Activated CD4-positive, alpha-beta T cell treated with anti-CD3 and anti-CD28 coated beads for 36 hours (primary cell): ENCODE data around the gene NLRP10. TPM values are rescaled to one million over a fixed set of nuclear protein-coding genes. Genes with fewer than 3 reads are reported as not detected.

Source experiments
- ATAC-seq: fragments of 200-7000 bp; cut with Tn5 transposase; one replicate; pipeline ENCODE4 v1.10.0; 2021; ENCODE audit warnings: mild to moderate bottlenecking, moderate library complexity
- CTCF ChIA-PET: fragments of 350-600 bp; sonication (Branson Sonifier 250); formaldehyde crosslinking; loops from one replicate; lab custom pipeline; 2021; ENCODE audit warnings: antibody characterized with exemption; lab: Charles Lee
- POLR2A ChIA-PET: fragments of 350-600 bp; sonication (Branson Sonifier 250); formaldehyde crosslinking; loops from one replicate; lab custom pipeline; 2021; ENCODE audit warnings: antibody characterized with exemption, inconsistent platforms; lab: Charles Lee
- DNase-seq: peaks from one replicate; pipeline ENCODE4 v3.0.0-alpha.2; 2020
- H3K27ac Mint-ChIP-seq: one replicate; pipeline ENCODE4 v1.8.0; 2021; ENCODE audit warnings: mixed read lengths
- H3K27me3 Mint-ChIP-seq: one replicate; pipeline ENCODE4 v1.8.0; 2021; ENCODE audit warnings: mixed read lengths
- H3K36me3 Mint-ChIP-seq: one replicate; pipeline ENCODE4 v1.8.0; 2021; ENCODE audit warnings: low read depth, mixed read lengths
- H3K4me1 Mint-ChIP-seq: one replicate; pipeline ENCODE4 v1.8.0; 2021; ENCODE audit warnings: mixed read lengths
- H3K4me3 Mint-ChIP-seq: one replicate; pipeline ENCODE4 v1.8.0; 2021; ENCODE audit warnings: mild to moderate bottlenecking, moderate library complexity, mixed read lengths
- H3K9me3 Mint-ChIP-seq: one replicate; pipeline ENCODE4 v1.8.0; 2021; ENCODE audit warnings: low read depth, mixed read lengths
- intact Hi-C, 2 experiments: fragments of 100-400 bp; cut with DNase I in 1 of 2; cut with micrococcal nuclease in 1 of 2; formaldehyde crosslinking; loops; one replicate each; pipeline versions ENCODE4 v1.14.2 to v1.15.1; 2022 to 2024; cut with DNase I, micrococcal nuclease
- total RNA-seq, 2 experiments: library from RNA; stranded (reverse); gene quantifications; one replicate each; pipeline ENCODE4 v1.2.3, GENCODE V29; 2021

NLRP10 gene
- total RNA-seq, 2 experiments from 2014 or later: not detected

- no peak overlapping the region for H3K4me3 Mint-ChIP-seq
- H3K27ac Mint-ChIP-seq: no peak overlapping the region
- no peaks in the 10 kb centered on the region for H3K4me1 Mint-ChIP-seq
- ChIA-PET CTCF (interaction anchor here (0.6 kb wide), 1 partner anchor 379 kb away, joined by 4 read pairs; no protein-coding TSS in a partner anchor), POLR2A (no interaction called here)
- intact Hi-C loops: no loop called here
- ATAC-seq (no peak), DNase-seq (no peak)
- H3K9me3 Mint-ChIP-seq: no peaks in the 10 kb centered on the region
- H3K27me3 Mint-ChIP-seq: peaks cover 10% of the 10 kb centered on the region
- H3K36me3 Mint-ChIP-seq: no peaks in the 10 kb centered on the region
These were observed 7.8 kb upstream of the NLRP10 start for GRCh38 chr11:7973011-7973410.

GRCh38 chr11:7971846-7972245, 6.6 kb upstream of the NLRP10 start:
- ATAC-seq (no peak), DNase-seq (no peak)
- Mint-ChIP-seq H3K4me1 (no peaks in the 10 kb centered on the region), H3K9me3 (no peaks in the 10 kb centered on the region), H3K36me3 (no peaks in the 10 kb centered on the region), H3K4me3 (no peak overlapping the region), H3K27me3 (peaks cover 13% of the 10 kb centered on the region), H3K27ac (no peak overlapping the region)
- intact Hi-C loops: no loop called here
- ChIA-PET CTCF (no interaction called here), POLR2A (no interaction called here)

GRCh38 chr11:7969756-7970646, 4.8 kb upstream of the NLRP10 start:
- DNase-seq (no peak), ATAC-seq (no peak)
- ChIA-PET POLR2A (interaction anchor here (0.6 kb wide), 1 partner anchor 24 kb away, joined by 3 read pairs; no protein-coding TSS in a partner anchor), CTCF (no interaction called here)
- H3K9me3 Mint-ChIP-seq: no peaks in the 10 kb centered on the region
- H3K36me3 Mint-ChIP-seq: no peaks in the 10 kb centered on the region
- no peak overlapping the region for H3K27ac Mint-ChIP-seq
- no peaks in the 10 kb centered on the region for H3K4me1 Mint-ChIP-seq
- peaks cover 14% of the 10 kb centered on the region for H3K27me3 Mint-ChIP-seq
- intact Hi-C loops: no loop called here
- H3K4me3 Mint-ChIP-seq: no peak overlapping the region

- Mint-ChIP-seq H3K4me1 (no peaks in the 10 kb centered on the region), H3K4me3 (no peak overlapping the region), H3K27me3 (peaks cover 14% of the 10 kb centered on the region), H3K36me3 (no peaks in the 10 kb centered on the region), H3K27ac (no peak overlapping the region), H3K9me3 (no peaks in the 10 kb centered on the region)
- DNase-seq (no peak), ATAC-seq (no peak)
- intact Hi-C loops: no loop called here
- POLR2A ChIA-PET: no interaction called here
- CTCF ChIA-PET: interaction anchor here (0.6 to 1.3 kb wide), 3 partner anchors 10 to 153 kb away, joined by 3 to 7 read pairs (median 3); partner anchors contain the start of gene EIF3F
These were observed 3.4 kb upstream of the NLRP10 start for GRCh38 chr11:7968686-7969085.

- no peaks in the 10 kb centered on the region for H3K9me3 Mint-ChIP-seq
- no peaks in the 10 kb centered on the region for H3K4me1 Mint-ChIP-seq
- ChIA-PET CTCF (interaction anchor here (1.3 kb wide), 1 partner anchor 19 kb away, joined by 7 read pairs; the partner anchor contains the start of gene EIF3F), POLR2A (interaction anchor here (0.6 kb wide), 1 partner anchor 217 kb away, joined by 3 read pairs; no protein-coding TSS in a partner anchor)
- H3K27me3 Mint-ChIP-seq: peaks cover 11% of the 10 kb centered on the region
- no peaks in the 10 kb centered on the region for H3K36me3 Mint-ChIP-seq
- intact Hi-C loops: no loop called here
- no peak overlapping the region for H3K4me3 Mint-ChIP-seq
- ATAC-seq (no peak), DNase-seq (no peak)
- H3K27ac Mint-ChIP-seq: no peak overlapping the region
These were observed 2.6 kb upstream of the NLRP10 start for GRCh38 chr11:7967826-7968225.

- H3K9me3 Mint-ChIP-seq: no peaks in the 10 kb centered on the region
- no peak overlapping the region for H3K27ac Mint-ChIP-seq
- ChIA-PET POLR2A (no interaction called here), CTCF (no interaction called here)
- DNase-seq (no peak), ATAC-seq (no peak)
- no peaks in the 10 kb centered on the region for H3K36me3 Mint-ChIP-seq
- H3K27me3 Mint-ChIP-seq: peaks cover 11% of the 10 kb centered on the region
- intact Hi-C loops: no loop called here
- H3K4me1 Mint-ChIP-seq: no peaks in the 10 kb centered on the region
- H3K4me3 Mint-ChIP-seq: no peak overlapping the region
These were observed 1.9 kb upstream of the NLRP10 start for GRCh38 chr11:7967097-7967496.

GRCh38 chr11:7964873-7965272, 374 bp downstream of the NLRP10 start:
- DNase-seq: no peak
- ATAC-seq: no peak
- H3K27me3 Mint-ChIP-seq: peaks cover 16% of the 10 kb centered on the region
- H3K27ac Mint-ChIP-seq: no peak overlapping the region
- ChIA-PET CTCF (interaction anchor here (0.6 to 1.2 kb wide), 3 partner anchors 25 to 180 kb away, joined by 3 to 6 read pairs (median 3); no protein-coding TSS in a partner anchor), POLR2A (no interaction called here)
- no peaks in the 10 kb centered on the region for H3K36me3 Mint-ChIP-seq
- intact Hi-C loops: no loop called here
- no peak overlapping the region for H3K4me3 Mint-ChIP-seq
- no peaks in the 10 kb centered on the region for H3K9me3 Mint-ChIP-seq
- no peaks in the 10 kb centered on the region for H3K4me1 Mint-ChIP-seq

GRCh38 chr11:7964261-7964660, 986 bp downstream of the NLRP10 start:
- H3K4me1 Mint-ChIP-seq: no peaks in the 10 kb centered on the region
- ChIA-PET CTCF (interaction anchor here (0.6 to 1.2 kb wide), 2 partner anchors 138 to 181 kb away, joined by 3 to 6 read pairs; no protein-coding TSS in a partner anchor), POLR2A (no interaction called here)
- no peaks in the 10 kb centered on the region for H3K9me3 Mint-ChIP-seq
- no peak for DNase-seq
- H3K4me3 Mint-ChIP-seq: no peak overlapping the region
- H3K27me3 Mint-ChIP-seq: peaks cover 16% of the 10 kb centered on the region
- intact Hi-C loops: no loop called here
- no peak for ATAC-seq
- no peak overlapping the region for H3K27ac Mint-ChIP-seq
- H3K36me3 Mint-ChIP-seq: no peaks in the 10 kb centered on the region

GRCh38 chr11:7955191-7955590, 10.1 kb downstream of the NLRP10 start:
- ATAC-seq (no peak), DNase-seq (no peak)
- H3K4me3 Mint-ChIP-seq: no peak overlapping the region
- peaks cover 2% of the 10 kb centered on the region for H3K9me3 Mint-ChIP-seq
- no peaks in the 10 kb centered on the region for H3K36me3 Mint-ChIP-seq
- H3K27me3 Mint-ChIP-seq: peaks cover 10% of the 10 kb centered on the region
- POLR2A ChIA-PET: no interaction called here
- no peak overlapping the region for H3K27ac Mint-ChIP-seq
- CTCF ChIA-PET: interaction anchor here (0.8 kb wide), 1 partner anchor 265 kb away, joined by 4 read pairs; no protein-coding TSS in a partner anchor
- intact Hi-C loops: no loop called here
- no peaks in the 10 kb centered on the region for H3K4me1 Mint-ChIP-seq

- CTCF ChIA-PET: no interaction called here
- no peak overlapping the region for H3K27ac Mint-ChIP-seq
- no peak overlapping the region for H3K4me3 Mint-ChIP-seq
- ATAC-seq (no peak), DNase-seq (no peak)
- POLR2A ChIA-PET: no interaction called here
- no peaks in the 10 kb centered on the region for H3K9me3 Mint-ChIP-seq
- peaks cover 17% of the 10 kb centered on the region for H3K27me3 Mint-ChIP-seq
- no peaks in the 10 kb centered on the region for H3K4me1 Mint-ChIP-seq
- intact Hi-C loops: no loop called here
- H3K36me3 Mint-ChIP-seq: no peaks in the 10 kb centered on the region
These were observed 15.3 kb downstream of the NLRP10 start for GRCh38 chr11:7949934-7950333.

GRCh38 chr11:7944123-7944522, 21.1 kb downstream of the NLRP10 start:
- intact Hi-C loops: no loop called here
- ATAC-seq (no peak), DNase-seq (no peak)
- no peaks in the 10 kb centered on the region for H3K4me1 Mint-ChIP-seq
- H3K27me3 Mint-ChIP-seq: peaks cover 10% of the 10 kb centered on the region
- ChIA-PET CTCF (no interaction called here), POLR2A (no interaction called here)
- no peaks in the 10 kb centered on the region for H3K36me3 Mint-ChIP-seq
- H3K9me3 Mint-ChIP-seq: peaks cover 19% of the 10 kb centered on the region
- no peak overlapping the region for H3K4me3 Mint-ChIP-seq
- no peak overlapping the region for H3K27ac Mint-ChIP-seq

- CTCF ChIA-PET: interaction anchor here (1.0 kb wide), 1 partner anchor 45 kb away, joined by 6 read pairs; the partner anchor contains the start of gene EIF3F
- no peaks in the 10 kb centered on the region for H3K4me1 Mint-ChIP-seq
These were observed 23.6 kb downstream of the NLRP10 start, which contains the start of gene OR10A3 for GRCh38 chr11:7941608-7942007. OR10A3 (minus strand) TSS chr11:7941708; CDS start chr11:7939520, 2,188 bp downstream.

More at GRCh38 chr11:7941608-7942007, 23.6 kb downstream of the NLRP10 start, which contains the start of gene OR10A3:
- Mint-ChIP-seq H3K9me3 (peaks cover 19% of the 10 kb centered on the region), H3K27me3 (peaks cover 6% of the 10 kb centered on the region), H3K4me3 (no peak within 1 kb of the TSS), H3K27ac (no peak within 1 kb of the TSS), H3K36me3 (no peaks in the 10 kb centered on the region)
- intact Hi-C loops: no loop called here
- ATAC-seq (no peak), DNase-seq (no peak)
- POLR2A ChIA-PET: no interaction called here
